Measurements from ENCODE around the gene AK2.
"Not testable (repeated sequence)": the region's sequence is repeated elsewhere in the genome, so short reads cannot be mapped to it uniquely, and the experiment has no call there.

Gene AK2

GRCh38 chr1:33036526-33037503, at the start of gene AK2:
Gene AK2, minus strand, starts transcription at chr1:33036883. Its CDS starts 55 bp downstream, at chr1:33036828.
- DNase-seq, result peak; percentile 78

- no peak for DNase-seq
Observed at GRCh38 chr1:33086384-33086850, 49.7 kb upstream of the AK2 start.

DNA sequence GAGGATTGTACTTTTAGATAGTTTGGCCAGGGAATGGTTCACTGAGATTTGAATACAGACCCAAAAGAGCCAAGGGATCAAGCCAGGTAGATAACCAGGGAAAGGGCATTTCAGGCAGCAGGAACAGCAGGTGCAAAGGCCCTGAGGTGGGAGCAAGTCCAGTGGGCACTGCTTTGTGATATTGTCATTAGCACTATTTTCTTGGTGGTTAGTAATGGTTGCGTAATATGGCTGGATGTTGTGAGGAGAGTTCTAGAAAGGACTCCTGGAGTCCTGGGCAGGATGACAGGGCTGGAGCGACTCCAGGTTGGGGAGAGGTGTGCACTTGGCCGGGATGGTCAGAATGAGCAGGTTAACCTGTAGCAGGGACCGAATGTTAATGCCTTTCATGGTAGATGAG, 48.6 kb upstream of the AK2 start:
- DNase-seq, result no peak

DNA sequence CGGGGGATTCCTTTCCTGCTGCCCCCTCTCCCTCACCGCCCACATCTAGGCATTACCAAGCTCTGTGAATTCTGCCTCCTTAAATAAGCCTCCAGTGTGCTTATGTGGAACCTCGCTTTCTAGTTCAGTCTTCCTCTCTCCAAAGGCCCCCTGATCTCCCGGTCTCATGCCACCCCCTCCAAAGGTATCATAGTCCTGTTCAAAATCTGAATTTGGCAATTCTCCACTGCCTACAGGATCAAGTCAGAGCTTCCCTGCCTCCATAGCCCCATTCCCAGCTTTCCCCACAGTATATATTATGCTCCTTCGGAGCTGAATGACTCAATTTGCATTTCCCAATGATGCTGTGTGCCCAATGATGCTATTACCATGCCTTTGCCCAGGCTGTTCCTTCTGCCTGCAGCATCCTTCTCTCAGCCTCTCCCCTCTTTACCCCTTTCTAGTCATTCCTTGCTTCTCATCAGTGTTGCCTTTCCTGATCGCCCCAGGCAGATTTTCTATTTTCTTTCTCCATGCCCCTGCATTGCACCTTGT, 46.0 kb upstream of the AK2 start:
- no peak for DNase-seq

GRCh38 chr1:33081554-33082305, 45.0 kb upstream of the AK2 start:
- DNase-seq, result no peak

DNA sequence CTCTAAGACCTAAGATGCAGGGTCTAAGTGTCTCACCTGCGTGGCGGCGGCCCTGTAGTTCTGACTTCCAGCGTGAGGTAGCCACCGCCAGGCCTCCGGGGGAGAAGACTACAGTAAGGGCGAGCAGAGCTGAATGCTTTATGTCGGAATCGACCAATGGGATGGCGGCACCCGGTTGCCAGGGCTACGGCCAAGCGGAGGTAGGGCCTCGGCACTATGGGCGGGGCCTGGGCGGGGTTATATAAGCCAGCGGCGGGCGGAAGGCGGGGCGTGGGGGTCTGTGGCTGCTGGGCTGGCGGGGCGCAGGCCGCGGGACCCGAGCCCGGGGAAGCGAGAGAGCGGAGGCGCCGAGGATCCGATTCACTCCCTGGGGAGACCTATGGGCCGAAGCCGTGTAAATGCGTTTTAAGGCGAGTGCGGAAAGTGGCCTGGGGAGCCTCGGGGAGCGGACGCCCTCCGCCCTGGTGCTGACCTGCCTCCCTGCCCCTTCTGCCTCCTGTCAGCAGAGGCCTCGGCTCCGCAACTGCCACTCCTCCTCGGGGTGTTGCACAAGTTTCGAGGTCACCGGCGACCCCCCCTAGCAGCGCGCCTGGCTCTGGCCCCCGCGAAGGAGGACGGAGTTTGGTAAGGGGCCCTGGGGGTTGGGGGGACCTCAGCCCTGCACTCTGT, 44.3 kb upstream of the AK2 start, which contains the start of gene AZIN2:
AZIN2 (plus strand) TSS at position 269 of the 669 bp plus-strand sequence. CDS start 1,097 bp downstream, outside the sequence.
- peak; percentile 98 for DNase-seq

DNA sequence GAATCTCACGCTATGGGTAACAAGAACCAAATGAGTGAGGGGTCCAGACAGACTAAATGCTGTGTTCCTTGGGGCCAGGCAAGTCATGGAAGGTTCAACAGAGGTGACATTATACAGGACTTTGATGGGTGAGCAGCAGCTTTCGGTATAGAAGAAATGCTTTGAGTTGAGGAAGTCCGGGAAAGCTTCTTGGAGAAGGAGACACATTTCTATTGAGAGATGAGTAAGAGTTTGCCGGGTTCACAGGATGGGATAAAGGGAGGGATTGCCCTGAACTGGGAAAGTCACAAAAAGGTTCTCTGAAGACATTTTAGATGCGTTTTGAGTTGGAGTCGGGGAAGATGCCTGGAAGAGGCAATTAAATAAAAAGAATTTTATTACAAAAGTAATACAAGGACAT, 43.7 kb upstream of the AK2 start:
- no peak for DNase-seq

DNA sequence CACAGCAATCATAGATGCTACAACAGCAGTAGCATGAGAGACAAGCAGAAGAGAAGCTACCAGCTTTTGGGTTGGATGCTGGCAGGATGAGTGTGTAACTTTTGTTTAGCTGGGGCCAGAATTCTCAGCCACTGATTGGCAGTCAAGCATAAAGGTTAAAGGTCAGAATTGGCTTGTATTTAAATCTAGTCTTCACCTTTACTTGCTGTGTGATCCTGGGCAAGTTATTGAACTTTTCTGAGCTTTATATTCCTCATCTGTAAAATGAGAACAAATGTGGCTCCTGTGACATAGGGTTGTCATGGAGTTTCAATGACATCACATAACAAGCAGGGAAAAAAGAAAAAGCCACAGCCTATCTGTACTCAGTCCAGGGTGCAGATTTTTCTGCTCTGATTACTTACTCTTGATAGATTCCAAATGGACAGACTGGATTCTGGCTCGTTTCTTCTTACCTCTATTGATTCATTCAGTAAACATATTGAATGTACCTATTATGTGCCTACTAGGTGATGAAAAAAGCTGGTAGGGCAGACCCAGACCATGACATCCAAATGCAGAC, 41.4 kb upstream of the AK2 start:
- DNase-seq, result no peak

DNA sequence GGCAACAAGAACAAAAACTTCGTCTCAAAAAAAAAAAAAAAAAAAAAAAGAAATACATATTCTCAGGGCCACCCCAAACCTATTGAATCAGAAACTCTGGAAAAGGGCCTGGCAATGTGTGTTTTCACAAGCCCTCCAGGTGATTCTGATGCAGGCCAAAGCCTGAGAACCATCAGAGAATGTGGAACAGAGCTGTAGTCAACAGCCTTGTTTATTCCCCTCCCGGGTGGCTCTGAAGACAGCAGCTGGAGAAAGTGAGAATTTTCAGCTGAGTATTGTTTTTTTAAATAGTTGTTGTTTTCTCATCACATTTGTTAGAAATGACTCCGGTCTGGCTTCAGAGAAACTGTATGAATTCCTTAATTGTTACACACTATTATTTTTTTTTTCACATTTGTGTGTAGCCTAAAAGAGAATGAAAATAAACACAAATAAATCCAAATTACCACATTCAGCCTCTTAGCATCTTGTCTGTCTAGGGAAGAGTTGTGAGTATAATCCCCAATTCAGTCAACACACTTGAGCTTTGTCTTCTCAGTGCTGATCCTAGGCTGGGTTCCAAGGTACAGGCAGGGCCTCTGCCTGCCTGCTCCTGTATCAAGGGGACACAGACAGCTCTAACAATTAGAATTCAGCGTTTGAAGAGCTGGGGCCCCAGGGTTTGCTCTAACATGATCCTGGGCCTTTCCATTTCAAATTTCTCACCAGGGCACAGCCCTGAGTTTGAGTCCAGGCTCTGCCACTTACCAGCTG, 37.7 kb upstream of the AK2 start:
- DNase-seq, result no peak

GRCh38 chr1:33072707-33073106, 36.0 kb upstream of the AK2 start:
- DNase-seq, result no peak

DNA sequence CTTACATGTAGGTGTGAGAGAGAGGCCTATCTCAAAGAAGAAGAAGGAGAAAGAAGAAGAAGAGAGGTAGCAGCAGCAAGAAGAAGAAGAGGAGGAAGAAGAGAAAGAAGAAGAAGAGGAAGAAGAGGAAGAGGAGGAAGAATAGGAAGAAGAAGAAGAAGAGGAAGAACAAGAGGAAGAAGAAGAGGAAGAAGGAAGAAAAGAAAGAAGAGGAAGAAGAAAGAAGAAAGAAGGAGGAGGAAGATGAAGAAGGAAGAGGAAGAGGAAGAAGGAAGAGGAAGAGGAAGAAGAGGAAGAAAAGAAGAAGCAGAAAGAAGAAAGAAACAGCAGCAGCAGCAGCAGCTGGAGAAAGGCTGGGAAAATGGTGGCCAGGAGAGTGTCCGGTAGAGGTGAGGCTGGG, 33.9 kb upstream of the AK2 start:
- DNase-seq, result no peak

GRCh38 chr1:33068108-33068507, 31.4 kb upstream of the AK2 start:
- DNase-seq, result not testable (repeated sequence)

GRCh38 chr1:33066477-33066876, 29.8 kb upstream of the AK2 start:
- DNase-seq, result not testable (repeated sequence)

- DNase-seq, result no peak
Observed at GRCh38 chr1:33065301-33065700, 28.6 kb upstream of the AK2 start.

GRCh38 chr1:33064284-33064683, 27.6 kb upstream of the AK2 start:
- DNase-seq, result not testable (repeated sequence)

- no peak for DNase-seq
Observed at GRCh38 chr1:33061834-33062233, 25.2 kb upstream of the AK2 start.

GRCh38 chr1:33060579-33061083, 23.9 kb upstream of the AK2 start:
- no peak for DNase-seq

- no peak for DNase-seq
Observed at GRCh38 chr1:33057095-33057494, 20.4 kb upstream of the AK2 start.

- no peak for DNase-seq
Observed at GRCh38 chr1:33056426-33056825, 19.7 kb upstream of the AK2 start.

- no peak for DNase-seq
Observed at GRCh38 chr1:33055210-33056008, 18.7 kb upstream of the AK2 start.
